ENCODE results near the gene RASA2. TPM values are rescaled to one million over a fixed set of nuclear protein-coding genes. Genes with fewer than 3 reads are reported as not detected.

RASA2 gene
- polyA plus RNA-seq, 1 donor from 2014 or later: 37.5 TPM

DNA sequence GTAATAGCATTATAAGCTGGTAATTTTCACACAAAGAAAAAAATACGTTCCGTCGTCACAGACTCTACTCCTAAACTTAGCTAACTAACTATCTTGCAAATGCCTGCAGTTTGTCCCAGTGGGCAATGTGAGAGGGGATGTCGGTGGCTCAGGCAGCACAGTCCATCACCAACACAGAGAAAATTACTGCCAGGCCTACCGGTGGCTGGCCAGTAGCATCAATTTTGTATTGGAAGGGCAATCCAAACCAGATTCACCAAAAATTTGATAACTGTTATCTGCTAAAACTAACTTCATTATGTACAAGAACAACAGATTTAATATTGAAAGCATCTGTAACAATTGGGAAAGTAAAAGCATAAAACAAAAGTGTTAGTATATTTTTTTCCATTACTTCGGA is 37.4 kb upstream of the RASA2 start:
- H3K27ac ChIP-seq (ENCODE audit: low read length): no peak overlapping the region
- H3K9me3 ChIP-seq (ENCODE audit: low read length): no peaks in the 10 kb centered on the region
- TF ChIP-seq MXI1 (conservative IDR thresholded peaks at IDR 0.05; ENCODE audit: poor library complexity, severe bottlenecking) (no peak), EP300 (conservative IDR thresholded peaks at IDR 0.05; ENCODE audit: poor library complexity, severe bottlenecking) (no peak), SMC3 (conservative IDR thresholded peaks at IDR 0.05; ENCODE audit: poor library complexity) (no peak), TAF1 (IDR thresholded peaks at IDR 0.05; ENCODE audit: low read depth) (no peak), RAD21 (conservative IDR thresholded peaks at IDR 0.05) (no peak), EZH2 (IDR thresholded peaks at IDR 0.05; ENCODE audit: borderline replicate concordance, insufficient read depth, low read length, poor library complexity, severe bottlenecking) (no peak), POLR2AphosphoS5 (IDR thresholded peaks at IDR 0.05) (no peak)
- TF ChIP-seq, protein P1, sequence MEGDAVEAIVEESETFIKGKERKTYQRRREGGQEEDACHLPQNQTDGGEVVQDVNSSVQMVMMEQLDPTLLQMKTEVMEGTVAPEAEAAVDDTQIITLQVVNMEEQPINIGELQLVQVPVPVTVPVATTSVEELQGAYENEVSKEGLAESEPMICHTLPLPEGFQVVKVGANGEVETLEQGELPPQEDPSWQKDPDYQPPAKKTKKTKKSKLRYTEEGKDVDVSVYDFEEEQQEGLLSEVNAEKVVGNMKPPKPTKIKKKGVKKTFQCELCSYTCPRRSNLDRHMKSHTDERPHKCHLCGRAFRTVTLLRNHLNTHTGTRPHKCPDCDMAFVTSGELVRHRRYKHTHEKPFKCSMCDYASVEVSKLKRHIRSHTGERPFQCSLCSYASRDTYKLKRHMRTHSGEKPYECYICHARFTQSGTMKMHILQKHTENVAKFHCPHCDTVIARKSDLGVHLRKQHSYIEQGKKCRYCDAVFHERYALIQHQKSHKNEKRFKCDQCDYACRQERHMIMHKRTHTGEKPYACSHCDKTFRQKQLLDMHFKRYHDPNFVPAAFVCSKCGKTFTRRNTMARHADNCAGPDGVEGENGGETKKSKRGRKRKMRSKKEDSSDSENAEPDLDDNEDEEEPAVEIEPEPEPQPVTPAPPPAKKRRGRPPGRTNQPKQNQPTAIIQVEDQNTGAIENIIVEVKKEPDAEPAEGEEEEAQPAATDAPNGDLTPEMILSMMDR (IDR thresholded peaks at IDR 0.05; ENCODE audit: poor library complexity, severe bottlenecking): no peak
- TF ChIP-seq, protein P2, sequence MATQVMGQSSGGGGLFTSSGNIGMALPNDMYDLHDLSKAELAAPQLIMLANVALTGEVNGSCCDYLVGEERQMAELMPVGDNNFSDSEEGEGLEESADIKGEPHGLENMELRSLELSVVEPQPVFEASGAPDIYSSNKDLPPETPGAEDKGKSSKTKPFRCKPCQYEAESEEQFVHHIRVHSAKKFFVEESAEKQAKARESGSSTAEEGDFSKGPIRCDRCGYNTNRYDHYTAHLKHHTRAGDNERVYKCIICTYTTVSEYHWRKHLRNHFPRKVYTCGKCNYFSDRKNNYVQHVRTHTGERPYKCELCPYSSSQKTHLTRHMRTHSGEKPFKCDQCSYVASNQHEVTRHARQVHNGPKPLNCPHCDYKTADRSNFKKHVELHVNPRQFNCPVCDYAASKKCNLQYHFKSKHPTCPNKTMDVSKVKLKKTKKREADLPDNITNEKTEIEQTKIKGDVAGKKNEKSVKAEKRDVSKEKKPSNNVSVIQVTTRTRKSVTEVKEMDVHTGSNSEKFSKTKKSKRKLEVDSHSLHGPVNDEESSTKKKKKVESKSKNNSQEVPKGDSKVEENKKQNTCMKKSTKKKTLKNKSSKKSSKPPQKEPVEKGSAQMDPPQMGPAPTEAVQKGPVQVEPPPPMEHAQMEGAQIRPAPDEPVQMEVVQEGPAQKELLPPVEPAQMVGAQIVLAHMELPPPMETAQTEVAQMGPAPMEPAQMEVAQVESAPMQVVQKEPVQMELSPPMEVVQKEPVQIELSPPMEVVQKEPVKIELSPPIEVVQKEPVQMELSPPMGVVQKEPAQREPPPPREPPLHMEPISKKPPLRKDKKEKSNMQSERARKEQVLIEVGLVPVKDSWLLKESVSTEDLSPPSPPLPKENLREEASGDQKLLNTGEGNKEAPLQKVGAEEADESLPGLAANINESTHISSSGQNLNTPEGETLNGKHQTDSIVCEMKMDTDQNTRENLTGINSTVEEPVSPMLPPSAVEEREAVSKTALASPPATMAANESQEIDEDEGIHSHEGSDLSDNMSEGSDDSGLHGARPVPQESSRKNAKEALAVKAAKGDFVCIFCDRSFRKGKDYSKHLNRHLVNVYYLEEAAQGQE (IDR thresholded peaks at IDR 0.05; ENCODE audit: borderline replicate concordance): no peak
- H3K9ac ChIP-seq (ENCODE audit: low read length): no peak overlapping the region
- H3F3A ChIP-seq (ENCODE audit: insufficient read depth, low read length, poor library complexity, severe bottlenecking): no peaks in the 10 kb centered on the region
- H3K36me3 ChIP-seq (ENCODE audit: insufficient read depth, low read length): peaks cover 4% of the 10 kb centered on the region
- H3K4me2 ChIP-seq (ENCODE audit: low read length): no peak overlapping the region
- no peaks in the 10 kb centered on the region for H3K79me2 ChIP-seq (replicated peaks; ENCODE audit: insufficient read depth, low read length)
- H3K9me2 ChIP-seq (ENCODE audit: insufficient read depth, low read length): no peaks in the 10 kb centered on the region
- no peaks in the 10 kb centered on the region for H4K20me1 ChIP-seq (ENCODE audit: insufficient read depth)
- no peak overlapping the region for H3K4me3 ChIP-seq (ENCODE audit: low read length)
- H2AFZ ChIP-seq (ENCODE audit: low read depth, low read length): no peak overlapping the region
- H3K27me3 ChIP-seq (ENCODE audit: insufficient read depth, low read depth, low read length): no peaks in the 10 kb centered on the region

DNA sequence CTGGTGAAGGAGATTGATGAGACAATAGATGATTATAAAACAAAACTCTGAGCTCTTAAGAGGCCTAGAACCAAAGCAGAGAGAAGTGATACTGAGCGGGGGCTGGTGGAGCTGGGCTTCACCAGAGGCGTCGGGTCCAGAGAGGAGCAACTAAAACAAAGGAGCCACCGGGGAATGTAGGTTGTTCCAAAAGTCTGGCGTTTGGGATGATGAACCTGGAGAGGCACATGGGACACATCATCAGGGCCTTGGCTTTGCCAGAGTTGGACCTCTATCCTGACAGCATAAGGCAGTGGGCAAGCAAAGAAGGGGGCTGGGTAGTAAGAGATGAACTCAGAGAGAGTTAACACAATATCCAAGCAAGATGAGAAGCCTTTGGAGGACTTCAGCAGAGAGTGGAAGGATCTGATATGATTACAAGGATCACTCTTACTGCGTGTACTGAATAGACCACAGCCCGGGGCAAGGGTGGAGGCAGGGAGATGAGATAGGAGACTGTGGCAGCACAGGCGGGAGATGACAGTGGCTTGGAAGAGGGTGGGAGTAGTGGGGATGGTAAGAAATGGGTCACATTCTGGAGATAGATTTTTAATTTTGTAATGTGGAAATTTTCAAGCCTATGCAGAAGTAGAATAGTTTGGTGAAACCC is 36.0 kb upstream of the RASA2 start:
- Histone ChIP-seq H3K4me2 (ENCODE audit: low read length) (no peak overlapping the region), H3K36me3 (ENCODE audit: insufficient read depth, low read length) (peaks cover 4% of the 10 kb centered on the region), H3K27me3 (ENCODE audit: insufficient read depth, low read depth, low read length) (no peaks in the 10 kb centered on the region), H3K79me2 (replicated peaks; ENCODE audit: insufficient read depth, low read length) (no peaks in the 10 kb centered on the region), H4K20me1 (ENCODE audit: insufficient read depth) (no peaks in the 10 kb centered on the region), H3K9me2 (ENCODE audit: insufficient read depth, low read length) (no peaks in the 10 kb centered on the region), H3K4me3 (ENCODE audit: low read length) (no peak overlapping the region), H3K27ac (ENCODE audit: low read length) (no peak overlapping the region), H3F3A (ENCODE audit: insufficient read depth, low read length, poor library complexity, severe bottlenecking) (no peaks in the 10 kb centered on the region), H3K9me3 (ENCODE audit: low read length) (no peaks in the 10 kb centered on the region), H2AFZ (ENCODE audit: low read depth, low read length) (no peak overlapping the region), H3K9ac (ENCODE audit: low read length) (no peak overlapping the region)
- no peak for TF ChIP-seq POLR2AphosphoS5 (IDR thresholded peaks at IDR 0.05)
- TF ChIP-seq, protein P2 (IDR thresholded peaks at IDR 0.05; ENCODE audit: borderline replicate concordance): no peak
- TF ChIP-seq, protein P1 (IDR thresholded peaks at IDR 0.05; ENCODE audit: poor library complexity, severe bottlenecking): no peak
- TF ChIP-seq MXI1 (conservative IDR thresholded peaks at IDR 0.05; ENCODE audit: poor library complexity, severe bottlenecking): no peak
- TF ChIP-seq SMC3 (conservative IDR thresholded peaks at IDR 0.05; ENCODE audit: poor library complexity): no peak
- TF ChIP-seq EP300 (conservative IDR thresholded peaks at IDR 0.05; ENCODE audit: poor library complexity, severe bottlenecking): no peak
- TF ChIP-seq EZH2 (IDR thresholded peaks at IDR 0.05; ENCODE audit: borderline replicate concordance, insufficient read depth, low read length, poor library complexity, severe bottlenecking): no peak
- no peak for TF ChIP-seq TAF1 (IDR thresholded peaks at IDR 0.05; ENCODE audit: low read depth)
- no peak for TF ChIP-seq RAD21 (conservative IDR thresholded peaks at IDR 0.05)
